SKM-1 treated with dmso at 0.1 percent for 144 hours (cell line): ENCODE data around the gene RB1.
"Not testable (repeated sequence)": the region's sequence is repeated elsewhere in the genome, so short reads cannot be mapped to it uniquely, and the experiment has no call there.

Experiments used
- DNase-seq: peaks from one replicate; lab custom pipeline; 2025; ENCODE audit not compliant: unreplicated experiment; lab: John Stamatoyannopoulos, UW

Gene RB1

DNA sequence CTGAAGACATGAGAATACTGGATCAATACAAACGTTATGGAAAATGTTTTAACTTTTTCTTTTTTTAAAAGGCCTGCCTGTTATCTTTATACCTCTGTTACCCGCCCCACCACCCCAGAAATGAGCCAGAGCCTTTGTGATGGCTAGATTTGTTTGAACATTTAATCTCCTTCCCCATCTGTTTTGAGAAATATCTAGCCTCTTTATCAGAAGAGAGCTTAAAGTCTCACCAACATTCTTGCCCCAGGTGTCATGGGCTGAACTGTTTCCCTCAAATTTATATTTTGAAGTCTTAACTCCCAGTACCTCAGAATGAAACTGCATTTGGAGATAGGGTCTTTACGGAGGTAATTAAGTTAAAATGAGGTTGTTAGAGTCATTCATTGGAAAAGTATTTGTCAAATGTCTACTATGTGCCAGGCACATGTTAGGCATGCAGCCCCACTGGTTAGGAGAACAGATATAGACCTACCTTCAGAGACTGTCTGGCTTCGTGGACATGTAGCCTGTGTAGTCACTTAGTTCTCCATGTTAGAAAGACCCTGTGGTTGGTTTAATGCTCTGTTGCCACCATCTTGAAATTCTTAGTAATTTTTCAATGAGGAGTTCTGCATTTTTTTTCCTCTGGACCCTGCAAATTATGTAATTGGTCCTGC is 6.3 kb upstream of the RB1 start:
- no peak for DNase-seq

DNA sequence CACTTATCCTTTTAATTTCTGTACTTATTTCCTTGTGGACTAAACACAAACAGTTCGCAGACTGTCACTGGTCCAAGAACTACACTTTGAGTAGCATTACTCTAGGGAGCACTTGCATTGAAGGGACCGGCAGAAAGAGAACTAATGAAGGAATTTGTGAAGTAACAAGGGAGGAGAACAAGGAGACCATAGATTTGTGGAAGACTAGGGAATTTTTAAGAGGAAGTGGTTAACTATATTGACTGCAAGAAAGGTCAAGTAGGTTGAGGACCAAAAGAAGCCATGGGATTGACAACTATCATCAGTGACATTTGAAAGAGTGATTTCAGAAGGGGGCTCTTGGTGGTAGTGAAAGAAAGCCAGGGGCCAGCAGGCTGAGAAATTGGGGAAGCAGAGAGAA is 4.0 kb upstream of the RB1 start:
- no peak for DNase-seq

DNA sequence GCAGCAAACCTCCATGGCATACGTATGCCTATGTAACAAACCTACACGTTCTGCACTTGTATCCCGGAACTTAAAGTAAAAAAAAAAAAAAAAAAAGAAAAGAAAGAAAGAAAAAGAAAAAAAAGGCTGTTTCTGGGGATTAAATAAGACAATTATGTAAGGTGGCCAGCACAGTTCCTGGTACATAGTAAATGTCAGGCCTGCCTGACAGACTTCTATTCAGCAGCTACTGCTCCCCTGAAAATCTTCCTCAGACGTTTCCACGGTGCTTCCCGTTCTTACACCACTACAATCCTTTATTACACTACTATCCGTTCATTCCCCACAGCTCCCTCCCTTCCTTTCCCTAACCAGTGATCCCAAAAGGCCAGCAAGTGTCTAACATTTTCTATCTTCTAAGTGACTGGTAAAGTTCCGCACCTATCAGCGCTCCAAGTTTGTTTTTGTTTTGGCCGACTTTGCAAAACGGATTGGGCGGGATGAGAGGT is 636 bp upstream of the RB1 start:
- no peak for DNase-seq

GRCh38 chr13:48304143-48304876 is 759 bp downstream of the RB1 start:
- DNase-seq, result peak; percentile 56

- DNase-seq, result no peak
Measured at GRCh38 chr13:48311223-48311622, 7.7 kb downstream of the RB1 start.

DNA sequence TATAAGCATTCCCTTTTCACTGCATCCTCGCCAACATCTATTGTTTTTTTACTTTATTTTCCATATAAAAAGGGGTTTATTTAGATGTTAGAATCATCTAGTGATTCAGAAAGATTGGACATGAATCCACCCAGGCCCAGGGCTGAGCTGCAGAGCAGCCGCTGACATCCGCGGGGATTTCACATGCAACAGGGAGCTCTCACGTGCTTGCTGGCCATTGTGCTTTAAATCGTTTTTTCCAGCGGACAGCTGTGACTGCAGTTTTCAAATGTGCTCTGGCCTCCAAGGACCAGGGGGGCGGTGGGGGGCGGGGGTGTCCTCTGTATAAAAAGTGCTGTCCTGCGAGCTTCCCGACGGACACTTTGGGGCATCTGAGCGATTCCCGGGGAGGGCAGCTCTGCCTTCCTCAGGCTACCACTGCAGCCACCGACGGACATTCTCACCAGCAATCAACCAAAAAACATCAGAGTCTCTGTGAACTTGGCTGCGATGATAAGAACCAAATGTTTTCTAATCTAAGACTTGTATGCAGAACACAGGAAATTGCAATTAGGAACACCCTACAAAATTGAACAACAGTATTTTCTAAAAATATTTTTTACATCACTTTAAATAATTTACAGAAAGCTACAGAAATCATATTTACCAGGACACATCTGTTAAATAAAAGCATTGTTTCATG is 12.6 kb downstream of the RB1 start:
- no peak for DNase-seq

- no peak for DNase-seq
Measured at GRCh38 chr13:48316826-48317510, 13.4 kb downstream of the RB1 start.

DNA sequence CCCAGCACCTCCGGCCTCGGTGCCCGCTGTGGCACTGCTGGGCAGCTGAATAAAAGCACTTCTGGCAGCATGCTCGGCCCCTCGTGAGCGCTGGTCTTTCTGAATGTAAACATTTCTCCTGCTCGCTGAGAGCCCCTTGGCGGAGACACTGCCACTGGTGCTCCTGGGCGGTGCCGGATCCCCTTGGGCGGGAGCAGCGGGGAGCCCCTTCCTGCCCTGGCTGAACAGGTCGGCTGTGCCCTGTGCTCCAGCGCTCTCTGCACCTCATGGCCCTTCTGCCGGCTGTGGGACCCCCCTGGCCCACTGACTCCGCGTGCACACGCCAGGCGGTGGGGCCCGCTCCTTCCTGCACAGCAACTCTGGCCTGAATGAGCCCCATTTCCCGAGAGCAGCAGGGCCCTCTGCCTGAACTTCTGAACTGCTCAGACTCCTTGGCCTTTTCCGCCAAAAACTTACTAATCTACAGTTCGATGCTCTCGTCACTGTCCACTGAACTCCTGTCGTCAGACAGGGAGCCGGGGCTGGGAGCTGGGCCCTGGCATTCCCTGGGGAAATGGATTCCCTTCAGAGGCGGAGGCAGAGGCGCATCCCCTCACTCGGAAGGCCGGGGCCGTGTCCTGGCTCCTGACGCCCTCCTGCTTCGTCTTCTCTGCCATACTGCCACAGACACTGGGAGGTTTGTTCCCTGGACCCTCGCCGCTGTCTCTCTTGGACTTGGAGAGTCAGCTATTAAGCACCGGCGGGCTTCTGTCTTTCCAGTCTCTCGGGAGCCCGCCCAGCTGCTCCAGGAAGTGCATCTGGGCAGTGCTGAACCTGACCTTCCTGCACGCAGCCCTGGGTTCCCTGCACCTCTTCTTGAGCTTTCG is 14.2 kb downstream of the RB1 start:
- no peak for DNase-seq

DNA sequence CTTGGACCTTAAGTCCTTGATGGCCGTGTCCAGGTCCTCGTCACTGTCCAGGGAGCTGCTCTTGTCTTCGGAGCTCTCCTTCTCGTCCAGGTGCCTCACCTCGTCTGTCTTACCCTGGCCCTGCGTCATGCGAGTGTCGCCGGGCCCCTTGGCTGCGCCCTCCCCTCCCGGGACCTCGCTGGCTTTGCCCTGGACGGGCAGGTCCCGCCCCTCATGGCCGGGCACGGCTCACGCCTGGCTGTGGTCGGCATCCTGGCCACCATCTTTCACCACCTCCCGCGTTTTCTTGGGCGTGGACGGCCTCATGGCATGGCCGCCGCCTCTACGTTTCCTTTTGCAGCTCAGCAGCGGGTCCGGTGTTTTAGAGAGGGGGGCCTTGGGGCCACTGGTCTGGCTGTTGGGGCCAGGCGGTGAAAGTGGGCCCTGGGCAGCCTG is 14.8 kb downstream of the RB1 start:
- DNase-seq, result no peak

GRCh38 chr13:48318821-48319511 is 15.4 kb downstream of the RB1 start:
- DNase-seq, result no peak

DNA sequence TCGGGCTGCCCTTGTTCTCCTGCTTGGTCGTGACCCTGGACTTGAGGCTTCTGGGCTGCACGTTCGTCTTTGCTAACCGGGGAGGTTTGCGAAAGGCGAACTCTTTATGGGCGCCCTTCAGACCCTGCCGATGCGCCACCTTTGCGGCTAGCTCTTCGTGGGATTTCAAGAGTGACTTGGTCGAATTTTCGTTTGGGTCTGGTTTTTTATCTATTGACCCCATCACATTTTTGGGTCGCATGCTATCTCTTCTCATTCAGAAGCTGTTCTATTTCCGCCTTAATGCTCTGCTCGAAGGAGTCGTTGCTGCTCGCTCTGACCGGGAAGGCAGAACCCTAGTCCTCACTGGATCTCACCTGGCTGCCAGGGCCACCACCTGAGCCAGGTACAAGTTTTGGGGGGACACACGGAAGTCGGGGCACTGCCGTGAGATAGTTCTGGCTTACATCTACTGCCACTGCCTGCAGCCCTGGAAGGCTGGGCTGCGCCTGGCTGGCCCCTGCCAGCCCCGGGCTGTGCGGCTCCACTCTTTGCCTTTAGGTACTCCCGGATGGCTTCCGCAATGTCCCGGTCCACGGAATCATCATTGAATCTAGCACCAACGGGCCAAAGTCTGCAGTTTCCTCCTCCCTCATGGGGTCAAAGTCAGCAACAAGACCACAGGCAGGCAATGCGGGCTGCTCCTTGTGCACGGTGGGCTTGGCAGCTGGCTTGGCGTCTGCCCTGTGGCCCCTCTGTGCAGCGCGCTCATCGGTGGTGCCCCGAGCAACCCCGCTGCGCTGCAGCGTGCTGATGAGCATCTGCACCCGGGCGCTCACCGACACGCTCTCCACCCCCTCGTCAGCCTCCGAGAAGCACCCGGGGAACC is 16.2 kb downstream of the RB1 start:
- no peak for DNase-seq

DNA sequence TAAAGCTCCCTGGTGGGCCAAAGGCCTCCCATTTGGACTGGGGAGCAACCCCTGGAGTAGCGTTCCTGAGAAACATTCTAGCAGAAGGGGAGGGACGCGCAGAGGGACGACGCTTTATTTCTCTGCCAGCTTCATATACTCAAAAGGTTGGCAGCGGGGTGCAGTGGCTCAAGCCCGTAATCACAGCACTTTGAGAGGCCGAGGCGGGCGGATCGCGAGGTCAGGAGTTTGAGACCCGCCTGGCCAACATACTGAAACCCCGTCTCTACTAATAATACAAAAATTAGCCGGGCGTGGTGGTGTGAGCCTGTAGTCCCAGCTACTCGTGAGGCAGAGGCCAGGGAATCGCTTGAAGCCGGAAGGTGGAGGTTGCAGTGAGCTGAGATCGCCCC is 16.8 kb downstream of the RB1 start:
- DNase-seq, result no peak

DNA sequence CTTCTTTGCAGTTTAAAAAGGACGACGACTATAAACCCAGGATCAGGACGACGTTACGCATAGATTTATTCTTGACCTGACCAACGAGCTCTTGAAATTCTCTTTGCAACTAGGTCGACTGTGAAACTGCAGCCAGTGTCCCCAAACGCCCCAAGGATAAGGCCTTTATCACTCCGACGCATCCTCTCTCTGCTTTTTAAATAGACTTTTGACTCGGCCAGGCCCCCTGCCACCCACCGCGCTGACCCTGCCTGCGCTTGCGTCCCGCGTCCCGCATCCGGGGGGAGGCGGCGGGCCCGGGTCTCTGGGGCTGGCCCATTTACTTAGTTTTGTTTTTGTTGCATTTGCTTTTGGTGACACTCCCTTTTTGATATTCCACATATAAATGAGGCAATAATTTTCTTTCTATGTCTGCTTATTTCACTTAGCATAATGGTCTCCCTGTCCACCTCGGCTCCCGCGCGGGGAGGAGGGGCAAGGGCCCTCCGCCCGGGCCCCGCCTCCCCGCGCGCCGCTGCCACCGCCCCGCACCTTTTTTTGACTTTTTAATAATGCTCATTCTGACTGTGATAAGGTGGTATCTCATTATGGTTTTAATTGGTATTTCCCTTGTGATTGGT is 17.4 kb downstream of the RB1 start:
- DNase-seq, result no peak

DNA sequence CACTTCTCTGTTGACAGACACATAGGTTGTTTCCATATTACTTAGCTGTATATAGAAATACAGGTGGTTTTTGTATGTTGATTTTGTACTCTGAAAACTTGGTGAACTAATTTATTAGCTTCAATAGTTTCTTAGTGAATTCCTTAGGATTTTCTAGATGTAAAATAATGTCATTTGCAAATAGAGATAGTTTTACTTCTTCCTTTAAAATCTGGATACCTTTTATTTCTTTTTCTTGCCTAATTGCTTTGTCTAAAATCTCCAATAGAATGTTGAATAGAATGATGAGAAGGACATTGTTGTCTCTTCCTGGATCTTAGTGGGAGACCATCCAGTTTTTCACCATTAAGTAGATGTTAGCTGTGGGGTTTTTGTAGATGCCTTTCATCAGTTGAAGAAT is 18.7 kb downstream of the RB1 start:
- no peak for DNase-seq

GRCh38 chr13:48333976-48334375 is 30.4 kb downstream of the RB1 start:
- no peak for DNase-seq

DNA sequence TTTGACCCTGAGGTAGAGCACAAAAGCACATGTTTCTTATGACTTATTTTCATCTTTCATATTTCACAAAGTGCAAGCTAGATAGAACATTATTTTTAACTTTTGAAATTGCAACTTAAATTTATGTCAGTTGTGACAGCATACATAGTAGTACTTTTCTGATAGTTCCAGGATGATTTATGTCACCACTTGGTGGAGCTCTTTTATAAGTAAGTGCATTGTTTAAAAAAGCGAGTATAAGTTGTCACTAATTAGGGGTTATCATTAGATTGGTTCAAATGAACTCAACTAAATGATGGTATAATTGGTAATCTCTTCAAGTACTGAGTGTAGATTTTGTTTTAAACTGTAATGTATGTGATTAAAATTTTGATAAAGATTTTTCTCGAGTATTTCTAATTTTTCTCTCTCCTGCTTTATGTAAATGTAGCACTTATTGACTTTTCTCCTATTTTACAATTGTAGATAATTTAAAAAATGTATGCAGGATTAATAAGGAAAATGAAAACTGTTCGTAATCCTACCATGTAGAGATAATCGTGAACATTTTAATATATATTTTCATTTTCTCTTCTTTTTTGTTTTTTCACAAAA is 31.1 kb downstream of the RB1 start:
- peak; percentile 51 for DNase-seq

DNA sequence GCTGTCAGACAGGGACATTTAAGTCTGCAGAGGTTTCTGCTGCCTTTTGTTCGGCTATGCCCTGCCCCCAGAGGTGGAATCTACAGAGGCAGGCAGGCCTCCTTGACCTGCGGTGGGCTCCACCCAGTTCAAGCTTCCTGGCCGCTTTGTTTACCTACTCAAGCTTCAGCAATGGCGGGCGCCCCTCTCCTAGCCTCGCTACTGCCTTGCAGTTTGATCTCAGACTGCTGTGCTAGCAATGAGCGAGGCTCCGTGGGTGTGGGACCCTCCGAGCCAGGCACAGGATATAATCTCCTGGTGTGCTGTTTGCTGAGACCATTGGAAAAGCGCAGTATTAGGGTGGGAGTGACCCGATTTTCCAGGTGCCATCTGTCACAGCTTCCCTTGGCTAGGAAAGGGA is 35.6 kb downstream of the RB1 start:
- not testable (repeated sequence) for DNase-seq

- DNase-seq, result no peak
Measured at GRCh38 chr13:48344264-48344663, 40.7 kb downstream of the RB1 start.
